ENCODE measurements around the gene MAZ.

The MAZ gene

DNA sequence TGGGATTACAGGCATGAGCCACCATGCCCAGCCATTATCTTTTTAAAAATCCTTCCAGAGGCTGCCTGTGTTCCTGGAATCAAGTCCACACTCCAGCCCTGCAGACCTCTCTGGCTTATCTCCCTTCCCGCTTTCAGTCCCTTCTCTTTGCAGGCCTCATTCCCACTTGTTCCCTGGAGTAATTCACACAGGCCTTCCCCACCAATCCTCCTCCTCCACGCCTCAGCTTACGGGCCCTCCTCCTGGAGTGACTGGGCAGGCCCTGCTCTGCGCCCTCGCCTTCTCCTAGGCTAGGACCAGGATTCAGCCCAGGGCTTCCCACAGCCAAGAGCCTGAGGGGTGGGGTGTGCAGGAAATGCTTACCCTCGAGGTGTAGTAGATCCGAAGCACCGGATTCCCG is 53.9 kb downstream of the MAZ start:
- POLR2A ChIA-PET (ENCODE audit: low non-redundant PET): no interaction called here
- no peak for DNase-seq (ENCODE audit: low spot score)
- CTCF ChIA-PET: interaction anchor here (2.4 kb wide), 1 partner anchor 12 kb away, joined by 9 read pairs; no protein-coding TSS in a partner anchor
- TF ChIP-seq CTCF (conservative IDR thresholded peaks at IDR 0.05; ENCODE audit: low read depth): no peak
- no peak overlapping the region for H3K27ac ChIP-seq

All from RWPE1 (cell line).